Dendritic cell treated with granulocyte-macrophage colony-stimulating factor and Interleukin-4, amounts not matched to agents 40 ng/mL and 50 ng/mL, for 4 days (primary cell): ENCODE results near the gene NCS1.

ENCODE experiments used
- H3K27ac Mint-ChIP-seq: one replicate; pipeline ENCODE4 v1.8.0; 2022; ENCODE audit warnings: mild to moderate bottlenecking, mixed read lengths
- H3K27me3 Mint-ChIP-seq: one replicate; pipeline ENCODE4 v1.8.0; 2022; ENCODE audit warnings: mild to moderate bottlenecking, mixed read lengths
- H3K36me3 Mint-ChIP-seq: one replicate; pipeline ENCODE4 v1.8.0; 2022; ENCODE audit warnings: low read depth, mixed read lengths
- H3K4me1 Mint-ChIP-seq: one replicate; pipeline ENCODE4 v1.8.0; 2022; ENCODE audit warnings: low read depth, mixed read lengths
- H3K4me3 Mint-ChIP-seq: one replicate; pipeline ENCODE4 v1.8.0; 2022; ENCODE audit warnings: mild to moderate bottlenecking, moderate library complexity, mixed read lengths
- H3K9me3 Mint-ChIP-seq: one replicate; pipeline ENCODE4 v1.8.0; 2022; ENCODE audit warnings: mixed read lengths
- intact Hi-C: fragments of 100-400 bp; cut with micrococcal nuclease; formaldehyde crosslinking; loops from one replicate; pipeline ENCODE4 v1.15.0; 2022

Gene NCS1

DNA sequence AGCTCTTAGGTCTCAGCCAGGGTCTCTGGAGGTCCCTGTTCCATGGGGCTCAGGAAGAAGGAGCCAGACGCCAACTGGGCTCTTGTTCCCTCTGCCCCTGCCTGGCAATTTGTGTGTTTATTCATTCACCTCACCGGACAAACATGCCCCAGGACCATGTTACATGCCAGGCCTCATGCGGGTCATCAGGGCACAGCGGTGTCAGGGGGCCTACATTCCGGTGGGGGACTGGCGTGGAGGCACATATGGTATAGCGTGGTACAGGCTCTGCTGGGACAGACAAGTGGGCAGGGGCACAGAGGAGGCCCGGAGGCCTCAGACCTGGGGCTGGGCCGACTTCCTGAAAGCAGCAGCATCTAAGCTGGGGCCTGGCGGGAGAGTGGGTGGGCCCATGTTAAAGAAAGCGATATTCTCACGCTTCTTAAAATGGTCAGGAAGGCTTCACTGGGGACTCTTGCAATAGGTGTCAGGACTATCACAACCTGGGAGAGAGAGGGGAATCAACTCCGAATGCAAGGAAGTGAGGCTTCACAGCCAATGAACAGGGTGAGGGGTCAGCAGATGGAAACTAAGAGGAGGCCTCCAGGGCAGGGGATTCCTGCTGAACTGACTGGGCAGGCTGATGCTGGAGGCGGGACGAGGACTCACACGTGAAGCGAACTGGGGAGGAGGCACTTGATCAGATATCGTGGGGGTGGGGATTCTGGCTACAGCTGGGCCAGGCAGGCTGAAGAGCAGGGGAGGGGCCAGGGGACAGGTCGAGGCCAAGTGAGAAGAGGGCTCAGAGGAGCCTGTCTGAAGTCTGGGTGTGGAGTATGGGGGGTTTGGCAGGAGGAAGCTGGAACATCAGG lies 41.9 kb downstream of the NCS1 start:
- Mint-ChIP-seq H3K36me3 (no peaks in the 10 kb centered on the region), H3K9me3 (no peaks in the 10 kb centered on the region), H3K27me3 (peaks cover 10% of the 10 kb centered on the region), H3K4me1 (no peaks in the 10 kb centered on the region), H3K27ac (no peak overlapping the region), H3K4me3 (no peak overlapping the region)
- intact Hi-C loops: no loop called here

DNA sequence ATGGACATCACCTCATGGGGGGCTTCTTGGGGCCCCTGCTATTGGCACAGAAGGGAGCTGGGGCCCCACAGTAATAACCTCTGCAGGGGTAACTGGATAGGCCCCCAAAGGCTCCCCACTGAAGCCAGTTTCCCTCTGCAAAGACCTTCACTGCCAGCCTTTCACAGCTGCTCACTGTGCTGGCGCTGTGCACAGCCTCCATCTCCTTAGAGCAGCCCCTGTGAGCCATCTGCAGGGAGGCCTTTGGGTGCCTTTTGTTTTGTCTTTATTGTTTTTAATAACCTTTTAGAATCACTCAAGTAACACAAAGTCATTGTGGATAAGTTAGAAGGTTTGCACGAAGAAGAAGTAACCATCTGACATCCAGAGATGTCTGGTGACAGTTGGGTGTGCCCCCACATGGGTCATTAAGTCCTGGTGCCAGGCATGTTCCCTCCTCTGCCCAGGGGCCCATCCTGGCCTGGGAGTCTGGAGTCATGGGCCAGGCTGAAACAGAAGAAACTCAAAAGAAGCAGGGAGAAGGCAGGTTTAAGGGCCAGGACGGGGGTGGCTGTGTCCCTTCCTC lies 42.7 kb downstream of the NCS1 start:
- Mint-ChIP-seq H3K27me3 (peaks cover 6% of the 10 kb centered on the region), H3K4me1 (no peaks in the 10 kb centered on the region), H3K4me3 (peak overlapping the region; percentile 21), H3K27ac (no peak overlapping the region), H3K9me3 (no peaks in the 10 kb centered on the region), H3K36me3 (no peaks in the 10 kb centered on the region)
- intact Hi-C loops: no loop called here

DNA sequence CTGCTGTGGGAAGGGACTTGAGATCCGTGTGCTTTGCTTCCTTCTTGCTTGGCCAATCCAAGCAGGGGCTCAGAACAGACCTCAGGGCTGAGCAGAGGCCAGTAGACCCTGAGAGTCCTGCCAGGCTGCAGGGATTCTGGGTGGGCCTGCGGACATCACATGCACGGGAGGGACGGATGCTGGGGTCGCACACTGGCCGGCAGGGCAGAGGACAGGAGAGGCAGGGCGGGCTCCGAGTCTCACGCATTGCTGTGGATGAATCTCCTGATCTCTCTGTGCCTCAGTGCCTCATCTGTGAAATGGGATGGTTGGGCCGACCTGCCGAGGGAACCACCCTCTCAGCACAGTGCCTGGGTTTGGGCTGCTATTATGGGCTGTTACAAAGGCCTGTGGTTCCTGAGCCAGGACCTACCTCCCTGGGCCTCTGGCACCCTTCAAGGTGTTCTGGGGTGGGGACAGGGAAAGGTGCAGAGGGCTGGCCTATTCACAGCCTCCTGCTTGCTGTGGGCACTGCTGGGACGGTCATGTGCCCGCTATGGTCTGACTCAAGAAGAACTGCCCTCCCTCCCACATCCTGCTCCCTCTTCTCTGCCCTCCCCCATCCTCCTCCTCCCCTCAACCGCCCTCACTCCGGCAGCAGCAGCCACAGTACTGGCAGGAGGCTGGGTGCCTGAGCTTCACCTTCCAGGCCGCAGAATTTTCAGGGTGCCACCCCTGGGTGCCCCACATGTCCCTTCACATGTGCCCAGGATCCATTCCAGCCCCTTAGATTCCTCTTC lies 43.3 kb downstream of the NCS1 start:
- H3K9me3 Mint-ChIP-seq: no peaks in the 10 kb centered on the region
- no peaks in the 10 kb centered on the region for H3K4me1 Mint-ChIP-seq
- intact Hi-C loops: no loop called here
- H3K27ac Mint-ChIP-seq: no peak overlapping the region
- no peak overlapping the region for H3K4me3 Mint-ChIP-seq
- peaks cover 4% of the 10 kb centered on the region for H3K27me3 Mint-ChIP-seq
- no peaks in the 10 kb centered on the region for H3K36me3 Mint-ChIP-seq

DNA sequence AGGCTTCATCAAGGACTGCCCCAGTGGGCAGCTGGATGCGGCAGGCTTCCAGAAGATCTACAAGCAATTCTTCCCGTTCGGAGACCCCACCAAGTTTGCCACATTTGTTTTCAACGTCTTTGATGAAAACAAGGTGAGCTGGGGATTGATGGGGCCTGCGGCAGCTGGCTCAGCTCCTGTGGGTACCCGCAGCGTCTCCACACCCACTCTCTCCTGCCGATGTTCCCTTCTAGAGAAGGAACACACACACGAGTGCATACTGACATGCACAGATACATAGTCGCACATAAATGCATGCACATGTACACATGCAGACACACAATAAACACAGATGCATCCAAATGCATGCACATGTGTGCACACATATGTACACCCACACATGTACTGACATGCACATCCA lies 45.6 kb downstream of the NCS1 start:
- H3K27me3 Mint-ChIP-seq: peaks cover 4% of the 10 kb centered on the region
- H3K4me1 Mint-ChIP-seq: no peaks in the 10 kb centered on the region
- no peaks in the 10 kb centered on the region for H3K36me3 Mint-ChIP-seq
- no peak overlapping the region for H3K4me3 Mint-ChIP-seq
- no peak overlapping the region for H3K27ac Mint-ChIP-seq
- intact Hi-C loops: no loop called here
- H3K9me3 Mint-ChIP-seq: no peaks in the 10 kb centered on the region

DNA sequence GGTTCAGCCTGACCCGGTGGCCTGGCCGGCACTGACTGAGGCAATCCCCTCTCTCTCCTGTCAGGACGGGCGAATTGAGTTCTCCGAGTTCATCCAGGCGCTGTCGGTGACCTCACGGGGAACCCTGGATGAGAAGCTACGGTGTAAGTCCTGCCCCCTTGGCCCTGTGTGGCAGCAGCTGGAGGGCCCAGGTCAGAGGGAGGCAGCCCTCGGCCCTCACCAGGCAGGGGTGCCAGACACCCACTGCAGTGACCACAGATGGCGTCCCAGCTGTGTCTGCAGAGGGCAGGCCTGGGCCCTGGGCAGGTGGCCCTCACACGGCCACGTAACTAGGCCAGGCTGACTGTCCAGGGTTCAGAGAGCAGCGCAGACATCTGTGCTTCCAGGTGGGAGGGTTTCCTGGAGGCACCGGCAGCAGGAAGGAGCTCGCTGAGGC lies 47.5 kb downstream of the NCS1 start:
- Mint-ChIP-seq H3K27me3 (peaks cover 4% of the 10 kb centered on the region), H3K4me1 (no peaks in the 10 kb centered on the region), H3K4me3 (no peak overlapping the region), H3K27ac (no peak overlapping the region), H3K36me3 (no peaks in the 10 kb centered on the region), H3K9me3 (no peaks in the 10 kb centered on the region)
- intact Hi-C loops: no loop called here

DNA sequence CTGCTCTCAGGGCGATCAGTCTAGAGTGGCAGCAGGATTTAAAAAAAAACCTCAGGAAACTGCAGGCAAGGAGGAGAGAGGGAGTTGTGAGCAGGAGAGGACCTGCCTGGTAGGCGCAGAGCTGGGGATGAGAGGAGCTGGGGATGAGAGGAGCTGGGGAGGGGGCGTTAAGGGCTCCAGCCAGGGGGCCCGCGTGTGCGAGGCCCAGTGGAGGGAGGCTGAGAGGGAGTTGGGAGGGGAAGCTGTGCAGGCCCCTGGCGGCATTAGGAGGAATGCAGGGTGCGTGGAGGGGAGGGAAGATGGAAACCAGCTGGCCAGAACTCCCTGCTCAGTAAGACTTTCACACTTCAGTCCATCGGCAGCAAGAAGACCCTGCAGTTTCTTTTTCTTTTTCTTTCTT lies 48.1 kb downstream of the NCS1 start:
- Mint-ChIP-seq H3K27ac (no peak overlapping the region), H3K4me1 (no peaks in the 10 kb centered on the region), H3K27me3 (peaks cover under 1% of the 10 kb centered on the region), H3K9me3 (no peaks in the 10 kb centered on the region), H3K4me3 (no peak overlapping the region), H3K36me3 (no peaks in the 10 kb centered on the region)
- intact Hi-C loops: no loop called here

DNA sequence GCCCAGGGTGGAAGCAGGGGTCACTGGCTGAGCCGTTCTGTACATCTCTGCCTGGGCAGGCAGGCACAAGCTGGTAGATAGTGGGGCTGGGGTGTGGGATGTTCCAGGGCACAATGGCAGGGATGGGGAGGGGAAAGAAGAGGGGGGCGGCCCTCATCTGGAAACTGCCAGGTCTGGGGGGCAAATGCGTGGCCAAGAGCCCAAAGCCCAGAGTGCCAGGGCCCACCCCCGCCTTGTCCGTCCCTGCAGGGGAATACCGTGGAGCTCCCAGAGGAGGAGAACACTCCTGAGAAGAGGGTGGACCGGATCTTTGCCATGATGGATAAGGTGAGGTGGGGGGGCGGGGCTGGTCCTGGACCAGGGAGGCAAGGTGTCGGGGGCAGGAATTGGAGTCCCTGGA lies 50.6 kb downstream of the NCS1 start:
- no peaks in the 10 kb centered on the region for H3K4me1 Mint-ChIP-seq
- H3K27ac Mint-ChIP-seq: no peak overlapping the region
- no peaks in the 10 kb centered on the region for H3K27me3 Mint-ChIP-seq
- H3K4me3 Mint-ChIP-seq: no peak overlapping the region
- intact Hi-C loops: no loop called here
- peaks cover 8% of the 10 kb centered on the region for H3K9me3 Mint-ChIP-seq
- H3K36me3 Mint-ChIP-seq: no peaks in the 10 kb centered on the region

DNA sequence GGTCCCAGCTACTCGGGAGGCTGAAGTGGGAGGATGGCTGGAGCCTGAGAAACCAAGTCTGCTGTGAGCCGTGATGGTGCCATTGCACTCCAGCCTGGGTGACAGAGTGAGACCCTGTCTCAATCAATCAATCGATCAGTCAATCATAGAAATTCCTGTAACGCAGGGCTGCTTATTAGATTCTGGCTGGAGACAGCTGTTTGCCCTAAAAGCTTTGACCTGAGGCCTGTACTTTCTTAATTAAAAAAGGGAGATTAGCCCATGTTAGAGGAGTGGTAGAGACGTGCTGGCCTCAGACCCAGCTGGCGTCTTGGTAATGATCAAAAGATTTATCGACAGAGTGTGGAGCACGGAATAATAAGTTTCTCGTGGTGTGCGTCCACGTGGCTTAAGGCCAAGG lies 52.9 kb downstream of the NCS1 start:
- Mint-ChIP-seq H3K9me3 (peaks cover 12% of the 10 kb centered on the region), H3K27me3 (peaks cover 1% of the 10 kb centered on the region), H3K4me3 (no peak overlapping the region), H3K27ac (no peak overlapping the region), H3K4me1 (no peaks in the 10 kb centered on the region), H3K36me3 (no peaks in the 10 kb centered on the region)
- intact Hi-C loops: no loop called here

DNA sequence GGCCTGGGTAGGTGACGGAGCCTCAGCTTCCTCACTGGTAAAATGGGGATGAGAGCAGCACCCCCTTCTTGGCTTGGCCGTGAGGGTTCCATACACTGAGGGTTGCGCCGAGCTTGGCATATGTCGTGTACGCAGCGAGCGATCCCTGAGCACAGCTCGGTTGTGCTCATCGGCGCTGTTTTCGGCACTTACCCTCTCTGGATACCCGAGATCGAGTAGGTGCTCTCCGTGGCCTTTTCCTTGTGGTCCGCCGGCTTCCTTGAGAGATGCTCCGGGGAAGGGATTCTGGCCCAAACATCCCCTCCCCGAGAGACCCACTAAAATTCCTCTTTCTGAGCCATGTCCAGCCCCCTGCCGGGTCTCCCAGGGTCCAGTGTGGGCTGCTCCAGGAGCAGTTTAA lies 53.4 kb downstream of the NCS1 start:
- intact Hi-C loops: no loop called here
- Mint-ChIP-seq H3K27ac (no peak overlapping the region), H3K4me3 (no peak overlapping the region), H3K36me3 (no peaks in the 10 kb centered on the region), H3K27me3 (peaks cover 1% of the 10 kb centered on the region), H3K4me1 (no peaks in the 10 kb centered on the region), H3K9me3 (peaks cover 12% of the 10 kb centered on the region)

DNA sequence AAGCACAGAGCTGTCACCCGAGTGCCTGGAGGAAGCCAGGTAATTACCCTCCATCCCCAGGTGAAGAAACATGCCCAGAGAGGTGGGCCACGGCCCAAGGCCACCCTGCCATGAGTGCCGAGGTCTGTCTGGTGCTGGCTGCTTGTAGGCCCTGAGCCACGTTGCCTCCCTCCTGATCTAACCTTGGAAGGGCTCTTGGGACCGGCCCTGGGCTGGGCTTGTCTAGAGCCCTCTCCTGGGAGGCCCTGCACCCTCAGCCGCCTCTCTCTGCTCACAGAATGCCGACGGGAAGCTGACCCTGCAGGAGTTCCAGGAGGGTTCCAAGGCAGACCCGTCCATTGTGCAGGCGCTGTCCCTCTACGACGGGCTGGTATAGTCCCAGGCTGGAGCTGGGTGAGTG lies 53.9 kb downstream of the NCS1 start:
- Mint-ChIP-seq H3K4me1 (no peaks in the 10 kb centered on the region), H3K27me3 (peaks cover 1% of the 10 kb centered on the region), H3K9me3 (peaks cover 12% of the 10 kb centered on the region), H3K27ac (no peak overlapping the region), H3K4me3 (no peak overlapping the region), H3K36me3 (no peaks in the 10 kb centered on the region)
- intact Hi-C loops: no loop called here

DNA sequence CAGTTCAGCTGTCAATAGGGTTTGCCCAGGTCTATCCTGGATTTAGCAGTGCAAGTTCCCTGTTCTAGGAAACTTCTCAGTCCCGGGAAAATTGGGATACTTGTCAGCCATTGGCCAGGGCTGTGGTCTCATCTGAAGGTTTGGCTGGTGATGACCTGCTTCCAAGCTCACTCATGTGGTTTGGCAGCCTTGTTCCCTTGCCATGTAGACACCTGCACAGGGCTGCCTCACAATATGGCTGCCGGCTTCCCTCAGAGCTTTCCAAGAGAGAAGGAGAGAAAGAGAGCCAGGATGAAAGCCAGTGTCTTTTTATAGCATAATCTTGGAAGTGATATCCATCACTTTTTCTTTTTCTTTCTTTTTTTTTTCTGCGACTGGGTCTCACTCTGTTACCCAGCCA lies 55.6 kb downstream of the NCS1 start:
- intact Hi-C loops: no loop called here
- H3K27me3 Mint-ChIP-seq: peaks cover 3% of the 10 kb centered on the region
- H3K36me3 Mint-ChIP-seq: no peaks in the 10 kb centered on the region
- no peak overlapping the region for H3K4me3 Mint-ChIP-seq
- peaks cover 12% of the 10 kb centered on the region for H3K9me3 Mint-ChIP-seq
- no peaks in the 10 kb centered on the region for H3K4me1 Mint-ChIP-seq
- H3K27ac Mint-ChIP-seq: no peak overlapping the region

DNA sequence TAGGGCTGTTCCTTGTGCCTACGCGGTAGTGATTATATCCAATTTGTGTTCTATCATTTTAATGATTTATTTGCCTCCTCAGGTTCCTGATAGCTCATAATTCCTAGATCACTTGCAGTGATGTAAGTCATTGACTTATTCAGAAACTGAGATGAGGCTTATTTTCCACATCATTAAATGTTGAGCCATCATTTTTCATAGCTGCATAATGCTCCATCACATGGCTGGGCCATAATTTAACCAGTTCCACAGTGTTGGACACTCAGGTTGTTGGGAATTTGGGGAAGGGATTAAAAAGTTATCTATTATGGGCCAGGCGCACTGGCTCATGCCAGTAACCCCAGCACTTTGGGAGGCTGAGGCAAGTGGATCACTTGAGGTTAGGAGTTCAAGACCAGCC lies 57.6 kb downstream of the NCS1 start:
- intact Hi-C loops: no loop called here
- Mint-ChIP-seq H3K27me3 (peaks cover 4% of the 10 kb centered on the region), H3K27ac (no peak overlapping the region), H3K4me1 (no peaks in the 10 kb centered on the region), H3K9me3 (peaks cover 12% of the 10 kb centered on the region), H3K4me3 (no peak overlapping the region), H3K36me3 (no peaks in the 10 kb centered on the region)

DNA sequence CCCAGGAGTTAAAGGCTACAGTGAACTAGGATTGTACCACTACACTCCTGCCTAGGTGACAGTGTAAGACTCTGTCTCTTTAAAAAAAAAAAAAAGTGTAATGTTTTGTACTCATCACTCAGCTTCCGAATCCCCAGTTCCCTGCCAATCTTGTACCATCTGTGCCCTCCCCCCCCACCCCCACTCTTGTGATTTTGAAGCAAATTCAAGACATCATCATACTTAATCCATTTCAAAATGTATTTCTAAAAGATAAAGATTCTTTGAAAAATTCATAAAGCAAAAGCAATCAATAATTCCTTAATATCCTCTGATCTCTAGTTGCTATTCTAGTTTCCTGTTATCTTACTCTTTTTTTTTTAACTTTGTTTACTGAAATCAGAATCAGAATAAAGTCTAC lies 58.4 kb downstream of the NCS1 start:
- H3K36me3 Mint-ChIP-seq: no peaks in the 10 kb centered on the region
- H3K9me3 Mint-ChIP-seq: peaks cover 12% of the 10 kb centered on the region
- intact Hi-C loops: no loop called here
- no peaks in the 10 kb centered on the region for H3K4me1 Mint-ChIP-seq
- peaks cover 4% of the 10 kb centered on the region for H3K27me3 Mint-ChIP-seq
- H3K27ac Mint-ChIP-seq: no peak overlapping the region
- no peak overlapping the region for H3K4me3 Mint-ChIP-seq

DNA sequence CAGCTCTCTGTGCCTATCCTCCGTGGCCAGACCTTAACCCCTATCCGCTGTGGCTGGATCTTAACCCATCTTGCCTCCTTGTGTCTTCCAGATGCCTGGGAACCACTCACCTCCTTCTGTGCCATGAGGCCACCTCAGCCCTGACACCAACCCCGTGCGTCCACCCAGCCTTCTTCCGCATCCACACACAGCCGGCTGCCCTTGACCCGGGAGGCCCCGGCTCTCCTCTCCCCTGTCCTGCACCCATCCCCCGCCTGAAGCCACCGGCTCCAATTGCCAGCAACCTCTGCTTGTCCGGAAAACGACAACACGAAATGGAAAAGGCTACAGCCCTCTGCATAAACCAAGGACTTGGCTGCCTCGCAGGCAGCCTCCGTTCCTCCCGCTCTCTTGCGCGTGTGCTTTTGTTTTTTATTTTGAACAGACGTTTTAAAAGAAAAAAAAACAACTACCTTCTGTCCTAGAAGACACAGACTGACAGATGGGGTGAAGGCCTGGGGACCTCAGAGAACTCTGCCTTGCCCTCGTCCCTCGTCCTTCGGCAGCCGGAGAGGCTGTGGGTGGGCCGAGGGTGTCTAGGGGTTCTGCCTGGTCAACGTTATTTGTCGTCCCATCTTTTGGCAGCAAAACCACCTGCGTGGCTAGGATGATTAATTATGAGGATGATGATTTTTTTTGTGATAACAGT lies 60.8 kb downstream of the NCS1 start:
- H3K4me1 Mint-ChIP-seq: peaks cover 4% of the 10 kb centered on the region
- H3K27ac Mint-ChIP-seq: no peak overlapping the region
- H3K4me3 Mint-ChIP-seq: no peak overlapping the region
- H3K9me3 Mint-ChIP-seq: peaks cover 2% of the 10 kb centered on the region
- H3K36me3 Mint-ChIP-seq: no peaks in the 10 kb centered on the region
- intact Hi-C loops: no loop called here
- peaks cover 4% of the 10 kb centered on the region for H3K27me3 Mint-ChIP-seq
